B cell (primary cell): ENCODE data around the gene KIF25. TPM values are rescaled to one million over a fixed set of nuclear protein-coding genes. Genes with fewer than 3 reads are reported as not detected.

Experiments used
- ATAC-seq: fragments of 200-7000 bp; cut with Tn5 transposase; one replicate; pipeline ENCODE4 v1.10.0; 2021; ENCODE audit warnings: low read depth, mild to moderate bottlenecking, moderate number of reproducible peaks, moderate library complexity
- CTCF ChIA-PET: fragments of 350-600 bp; sonication (Branson Sonifier 250); formaldehyde crosslinking; loops from one replicate; lab custom pipeline; 2021; ENCODE audit warnings: antibody characterized with exemption, inconsistent platforms; lab: Charles Lee
- POLR2A ChIA-PET: fragments of 350-600 bp; sonication (Branson Sonifier 250); formaldehyde crosslinking; loops from one replicate; lab custom pipeline; 2021; ENCODE audit warnings: antibody characterized with exemption; lab: Charles Lee
- DNase-seq: peaks from one replicate; pipeline ENCODE4 v3.0.0; 2013
- H2AFZ ChIP-seq: 2 replicates; pipeline ENCODE4 v1.6.1; 2012; ENCODE audit warnings: mild to moderate bottlenecking, low read depth, low read length; ENCODE audit not compliant: insufficient read depth, poor library complexity, severe bottlenecking
- H3K27ac ChIP-seq, 2 donors: 1 replicate in 1 of 2; 2 replicates in 1 of 2; pipeline ENCODE4 v1.5.1; 2012 to 2013; ENCODE audit warnings: low read length in 2 of 2, mild to moderate bottlenecking in 2 of 2, moderate library complexity in 1 of 2
- H3K27me3 ChIP-seq, 4 experiments: fragments of 200-600 bp in 1 of 4; sonication (generic) in 1 of 4; replicated peaks in 1 of 4; 1 replicate in 2 of 4; 2 replicates in 2 of 4; pipeline versions ENCODE4 v1.6.1 to v1.7.0; 2013 to 2016; ENCODE audit warnings: low read length in 3 of 4, mild to moderate bottlenecking in 2 of 4, mixed read lengths in 1 of 4, moderate library complexity in 1 of 4; ENCODE audit not compliant: insufficient read depth in 4 of 4, control insufficient read depth in 3 of 4; ENCODE audit errors: control extremely low read depth in 1 of 4
- H3K36me3 ChIP-seq, 2 experiments: replicated peaks in 1 of 2; 1 replicate in 1 of 2; 2 replicates in 1 of 2; pipeline versions ENCODE4 v1.6.1 to v1.7.1; 2013; ENCODE audit warnings: low read length in 1 of 2; ENCODE audit not compliant: insufficient read depth in 2 of 2, control insufficient read depth in 1 of 2; ENCODE audit errors: control extremely low read depth in 1 of 2, extremely low read depth in 1 of 2
- H3K4me1 ChIP-seq, 2 donors: fragments of 200-600 bp in 1 of 2; sonication (generic) in 1 of 2; 1 replicate in 1 of 2; 2 replicates in 1 of 2; pipeline versions ENCODE4 v1.5.1 to v1.6.1; 2013 to 2017; ENCODE audit warnings: low read length in 2 of 2; ENCODE audit not compliant: control insufficient read depth in 2 of 2, insufficient read depth in 2 of 2
- H3K4me2 ChIP-seq: replicated peaks from 2 replicates; pipeline ENCODE3; 2012; ENCODE audit warnings: mild to moderate bottlenecking, low read depth, low read length; ENCODE audit not compliant: poor library complexity, severe bottlenecking
- H3K4me3 ChIP-seq, 5 experiments: fragments of 200-600 bp in 1 of 5; sonication (generic) in 1 of 5; 1 replicate in 3 of 5; 2 replicates in 2 of 5; pipeline versions ENCODE4 v1.5.1 to v1.7.0; 2011 to 2016; ENCODE audit warnings: low read length in 4 of 5, mild to moderate bottlenecking in 4 of 5, low read depth in 2 of 5, control low read depth in 1 of 5, moderate library complexity in 1 of 5; ENCODE audit not compliant: insufficient read depth in 1 of 5; ENCODE audit errors: control extremely low read depth in 1 of 5, extremely low read depth in 1 of 5
- H3K79me2 ChIP-seq: fragments of 200-600 bp; sonication (generic); one replicate; pipeline ENCODE4 v1.6.0; 2016; ENCODE audit warnings: low read length; ENCODE audit not compliant: control insufficient read depth, insufficient read depth
- H3K9ac ChIP-seq: fragments of 200-600 bp; sonication (generic); 2 replicates; pipeline ENCODE4 v1.6.1; 2017; ENCODE audit warnings: mild to moderate bottlenecking, low read length, moderate library complexity
- H3K9me3 ChIP-seq, 3 donors: one replicate each; pipeline versions ENCODE4 v1.6.1 to v1.7.1; 2013; ENCODE audit warnings: low read length in 2 of 3; ENCODE audit not compliant: control insufficient read depth in 2 of 3, insufficient read depth in 1 of 3; ENCODE audit errors: control extremely low read depth in 1 of 3
- H4K20me1 ChIP-seq: 2 replicates; pipeline ENCODE4 v1.6.0; 2012; ENCODE audit warnings: mild to moderate bottlenecking, low read length; ENCODE audit not compliant: insufficient read depth, control insufficient read depth, poor library complexity, severe bottlenecking
- H3K27ac Mint-ChIP-seq: one replicate; pipeline ENCODE4 v1.8.0; 2021; ENCODE audit warnings: mixed read lengths
- H3K27me3 Mint-ChIP-seq: one replicate; pipeline ENCODE4 v1.8.0; 2021; ENCODE audit warnings: mixed read lengths
- H3K4me1 Mint-ChIP-seq: one replicate; pipeline ENCODE4 v1.8.0; 2021; ENCODE audit warnings: mixed read lengths
- H3K4me3 Mint-ChIP-seq: one replicate; pipeline ENCODE4 v1.8.0; 2021; ENCODE audit warnings: mixed read lengths
- H3K9me3 Mint-ChIP-seq: one replicate; pipeline ENCODE4 v1.8.0; 2022; ENCODE audit warnings: mixed read lengths; ENCODE audit not compliant: insufficient read depth
- CTCF ChIP-seq: fragments of 200-600 bp; IDR thresholded peaks from one replicate; pipeline ENCODE4 v1.8.0; 2022; ENCODE audit warnings: antibody characterized with exemption, mild to moderate bottlenecking
- EZH2 ChIP-seq: IDR thresholded peaks from 2 replicates; pipeline ENCODE4 v1.6.1; 2012; ENCODE audit warnings: borderline replicate concordance, low read depth, mild to moderate bottlenecking, moderate library complexity, low read length; ENCODE audit not compliant: insufficient read depth, poor library complexity, severe bottlenecking
- WGBS: methylation state at CpG from one replicate; pipeline ENCODE4 v1.1.5; 2013; ENCODE audit warnings: missing lambda C conversion rate; ENCODE audit not compliant: insufficient coverage; 5-methylcytosine and 5-hydroxymethylcytosine counted together
- intact Hi-C: fragments of 100-400 bp; cut with micrococcal nuclease; formaldehyde crosslinking; loops from one replicate; pipeline ENCODE4 v1.10.0; 2022
- polyA plus RNA-seq: library from polyadenylated mRNA; depleted of rRNA; stranded (reverse); fragments of >200 nt; gene quantifications from 2 replicates; pipeline ENCODE4 v1.2.3, GENCODE V29; 2012
- total RNA-seq, 2 donors: library from RNA; stranded (reverse); fragments of 120-200 nt in 1 of 2; gene quantifications; 1 replicate in 1 of 2; 2 replicates in 1 of 2; pipeline versions ENCODE4 v1.2.3 to v1.2.4, GENCODE V29; 2013 to 2022

Gene KIF25
- total and polyA plus RNA-seq, 2 donors (not counting 1 experiment from before 2014, with no cell fraction given) = not detected

- peaks cover 6% of the 10 kb centered on the region for H3K9me3 Mint-ChIP-seq
- Histone ChIP-seq H4K20me1 (no peaks in the 10 kb centered on the region), H3K9me3 (peaks cover 0 to 59% (median 24%) of the 10 kb centered on the region in 3 donors), H3K4me3 (no peak overlapping the region), H3K4me1 (no peaks in the 10 kb centered on the region), H3K4me2 (no peak overlapping the region), H3K27ac (no peak overlapping the region), H3K79me2 (no peaks in the 10 kb centered on the region), H2AFZ (no peak overlapping the region), H3K9ac (no peak overlapping the region), H3K36me3 (no peaks in the 10 kb centered on the region), H3K27me3 (peaks cover 0 to 6% (median 2%) of the 10 kb centered on the region in 4 experiments)
- H3K27me3 Mint-ChIP-seq = peaks cover 30% of the 10 kb centered on the region
- WGBS = 83% methylated on average over 1 of the region's 5 CpGs
- intact Hi-C loops = no loop called here
- ChIA-PET CTCF (no interaction called here), POLR2A (no interaction called here)
- no peaks in the 10 kb centered on the region for H3K4me1 Mint-ChIP-seq
- ATAC-seq (no peak), DNase-seq (no peak)
- H3K4me3 Mint-ChIP-seq = no peak overlapping the region
- H3K27ac Mint-ChIP-seq = no peak overlapping the region
- TF ChIP-seq EZH2 (no peak), CTCF (no peak)
Observed at GRCh38 chr6:168037856-168038255, 40.4 kb downstream of the KIF25 start.

- H3K27me3 ChIP-seq = peaks cover 0 to 6% (median 2%) of the 10 kb centered on the region in 4 experiments
- no peak overlapping the region for H3K27ac ChIP-seq
- no peaks in the 10 kb centered on the region for H3K36me3 ChIP-seq
- WGBS = 87% methylated on average over 11 of the region's 13 CpGs
- no peaks in the 10 kb centered on the region for H3K79me2 ChIP-seq
- Mint-ChIP-seq H3K27me3 (peaks cover 26% of the 10 kb centered on the region), H3K27ac (no peak overlapping the region), H3K9me3 (peaks cover 6% of the 10 kb centered on the region), H3K4me3 (no peak overlapping the region), H3K4me1 (no peaks in the 10 kb centered on the region)
- H4K20me1 ChIP-seq = no peaks in the 10 kb centered on the region
- ChIA-PET CTCF (no interaction called here), POLR2A (no interaction called here)
- no peak for DNase-seq
- no peak overlapping the region for H3K9ac ChIP-seq
- no peak overlapping the region for H3K4me2 ChIP-seq
- H3K9me3 ChIP-seq = peaks cover 0 to 67% (median 24%) of the 10 kb centered on the region in 3 donors
- intact Hi-C loops = no loop called here
- no peak overlapping the region for H2AFZ ChIP-seq
- no peaks in the 10 kb centered on the region for H3K4me1 ChIP-seq
- no peak for ATAC-seq
- no peak for TF ChIP-seq CTCF
- TF ChIP-seq EZH2 = no peak
- H3K4me3 ChIP-seq = no peak overlapping the region
Observed at GRCh38 chr6:168038576-168039140, 41.2 kb downstream of the KIF25 start.
